Measurements from ENCODE around the gene SLC46A2.

Gene SLC46A2

DNA sequence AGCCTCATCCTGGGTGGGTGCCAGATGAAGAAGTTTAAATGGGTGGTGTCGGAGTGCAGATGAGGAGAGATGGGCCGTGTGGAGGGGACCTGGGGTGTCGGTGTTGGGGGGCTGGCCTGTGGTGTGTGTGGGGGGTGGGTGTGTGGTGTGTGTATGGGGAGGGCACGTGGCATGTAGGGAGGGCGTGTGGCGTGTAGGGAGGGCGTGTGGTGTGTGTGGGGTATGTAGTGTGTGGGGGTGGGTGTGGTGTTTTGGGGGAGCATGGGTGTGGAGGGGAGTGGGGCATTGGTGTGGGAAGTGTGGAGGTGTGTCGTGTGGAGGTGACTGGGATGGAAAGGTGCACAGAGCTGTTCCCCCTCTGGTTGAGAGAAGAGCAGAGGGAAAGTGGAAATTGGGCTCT lies 34.5 kb downstream of the SLC46A2 start:
- DNase-seq = no peak

DNA sequence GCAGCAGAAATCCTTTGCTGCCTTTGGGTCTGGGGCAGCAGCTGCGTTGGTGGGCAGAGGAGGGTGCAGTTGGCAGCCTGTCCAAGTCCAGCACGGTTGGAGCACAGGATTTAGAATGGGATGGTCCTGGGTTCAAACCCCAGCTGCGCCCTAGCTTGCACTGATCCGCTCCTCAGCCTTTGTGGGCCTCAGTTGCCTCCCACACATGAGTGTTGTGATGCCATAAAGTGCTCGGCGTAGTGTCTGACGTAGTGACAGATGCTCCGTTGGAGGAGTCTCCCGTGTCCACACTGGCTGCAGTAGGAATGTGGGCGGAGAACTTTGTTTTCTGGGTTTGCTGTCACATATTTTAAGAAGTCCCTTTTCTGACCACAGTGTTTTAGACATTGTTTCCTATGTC lies 36.0 kb downstream of the SLC46A2 start:
- DNase-seq = no peak

DNA sequence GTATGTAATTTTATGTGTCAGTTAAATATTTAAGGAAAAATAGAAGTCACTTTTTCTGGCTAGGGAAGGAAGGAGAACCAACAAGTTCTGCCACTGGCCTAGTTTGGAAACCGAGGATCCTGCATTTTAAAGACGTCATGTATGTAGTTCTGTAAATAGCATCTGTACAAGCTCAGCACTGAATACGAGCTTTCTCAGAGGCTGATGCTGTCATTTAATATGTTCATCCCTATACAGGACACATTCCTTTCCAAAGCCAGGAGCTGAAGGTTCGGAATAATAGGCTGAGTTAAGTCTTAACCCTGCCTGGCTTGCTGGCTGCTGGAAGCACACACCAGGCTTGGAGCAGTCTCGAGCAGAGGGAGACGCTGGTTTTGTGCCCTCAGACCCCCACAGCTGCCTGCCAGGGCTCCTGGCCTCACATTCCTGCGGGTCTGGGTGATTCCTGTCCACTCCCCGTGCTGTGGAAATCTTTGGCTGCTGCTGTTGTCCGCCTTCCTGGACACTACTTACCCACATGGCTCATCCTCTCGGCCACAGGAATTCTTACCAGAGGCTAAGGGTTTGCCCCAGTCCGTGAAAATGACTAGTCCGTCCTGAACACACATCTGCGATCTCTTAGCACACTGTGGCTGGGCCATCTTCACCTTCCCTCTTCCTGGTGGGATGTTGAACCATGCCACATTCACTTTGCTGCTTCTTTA lies 36.6 kb downstream of the SLC46A2 start:
- DNase-seq = no peak

DNA sequence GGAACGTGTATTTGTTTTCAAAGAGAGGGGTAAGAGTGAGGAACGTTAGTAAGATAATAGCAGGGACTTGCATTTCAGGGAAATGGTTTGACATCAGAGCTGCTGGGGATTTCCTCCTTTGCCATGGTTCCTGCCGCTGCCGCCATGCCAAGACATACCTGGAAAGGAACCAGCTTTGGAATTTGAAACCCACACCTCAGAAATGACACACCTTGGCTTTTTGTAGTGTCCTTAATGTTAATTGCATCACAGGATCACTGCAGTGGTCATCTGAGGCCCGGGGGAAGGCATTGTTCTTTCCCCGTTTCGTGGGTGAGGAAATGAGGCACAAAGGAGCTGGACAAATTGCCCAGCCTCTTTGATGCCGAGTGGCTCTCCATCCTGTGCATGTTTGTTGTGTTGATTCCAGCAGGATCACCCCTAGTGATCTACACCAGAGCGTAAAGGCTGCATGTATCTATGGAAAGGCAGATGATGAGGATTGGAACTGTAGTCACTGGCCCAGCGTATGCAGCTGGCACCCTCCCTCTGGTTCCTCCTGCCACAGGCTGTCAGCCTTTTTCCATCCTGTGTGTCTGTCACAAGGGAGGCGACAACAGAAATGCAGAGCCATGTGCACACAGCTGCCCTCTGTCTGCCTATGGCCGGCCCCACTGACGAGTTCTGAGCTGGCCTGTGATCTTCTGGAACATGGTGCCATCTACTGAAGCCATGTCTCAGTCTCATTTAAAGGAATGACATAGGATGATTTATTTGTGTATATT lies 37.8 kb downstream of the SLC46A2 start:
- DNase-seq = peak; percentile 22

DNA sequence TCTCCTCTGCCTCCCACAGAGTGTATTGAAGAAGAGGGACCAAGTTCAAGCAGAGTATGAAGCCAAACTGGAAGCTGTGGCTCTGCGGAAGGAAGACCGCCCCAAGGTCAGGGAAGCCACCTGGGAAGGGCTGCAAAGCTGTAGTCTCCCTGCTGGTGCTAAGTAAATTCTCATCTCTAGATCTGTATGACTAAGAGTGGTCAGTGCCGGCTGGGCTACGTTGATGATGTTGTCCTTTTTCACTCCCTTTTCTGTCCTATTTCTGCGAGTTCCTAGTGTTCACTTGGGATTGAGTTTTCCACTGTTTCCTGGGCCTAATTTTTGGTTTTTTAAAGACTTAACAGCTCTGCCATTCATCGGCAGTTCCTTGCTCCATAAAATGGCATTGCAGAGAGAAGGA lies 39.8 kb downstream of the SLC46A2 start:
- no peak for DNase-seq

DNA sequence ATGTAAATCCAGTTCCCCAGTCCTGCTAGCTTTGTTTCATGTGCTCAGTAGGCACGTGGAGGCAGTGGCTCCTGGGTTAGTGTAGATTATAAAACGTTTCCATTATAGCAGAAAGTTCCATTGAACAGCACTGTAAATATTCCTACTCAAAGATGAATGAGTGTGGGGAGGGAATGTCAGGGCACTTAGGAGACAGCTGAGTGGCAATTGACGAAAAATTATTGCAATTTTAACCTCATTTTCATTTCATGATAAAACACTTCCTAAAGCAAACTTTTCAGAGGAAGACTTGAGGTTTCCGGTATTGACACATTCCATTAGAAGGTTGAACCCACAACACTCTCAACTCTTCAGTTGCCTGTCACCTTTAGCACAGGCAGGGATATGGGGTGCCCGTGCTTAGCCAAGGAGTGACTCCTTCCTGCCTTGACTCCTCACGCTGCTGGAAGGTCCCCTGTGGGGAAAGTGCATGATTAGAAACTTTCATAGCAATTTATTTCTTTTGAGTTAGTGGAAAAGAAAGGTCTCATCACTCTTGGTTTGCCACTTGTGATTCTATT lies 41.2 kb downstream of the SLC46A2 start:
- DNase-seq = no peak

DNA sequence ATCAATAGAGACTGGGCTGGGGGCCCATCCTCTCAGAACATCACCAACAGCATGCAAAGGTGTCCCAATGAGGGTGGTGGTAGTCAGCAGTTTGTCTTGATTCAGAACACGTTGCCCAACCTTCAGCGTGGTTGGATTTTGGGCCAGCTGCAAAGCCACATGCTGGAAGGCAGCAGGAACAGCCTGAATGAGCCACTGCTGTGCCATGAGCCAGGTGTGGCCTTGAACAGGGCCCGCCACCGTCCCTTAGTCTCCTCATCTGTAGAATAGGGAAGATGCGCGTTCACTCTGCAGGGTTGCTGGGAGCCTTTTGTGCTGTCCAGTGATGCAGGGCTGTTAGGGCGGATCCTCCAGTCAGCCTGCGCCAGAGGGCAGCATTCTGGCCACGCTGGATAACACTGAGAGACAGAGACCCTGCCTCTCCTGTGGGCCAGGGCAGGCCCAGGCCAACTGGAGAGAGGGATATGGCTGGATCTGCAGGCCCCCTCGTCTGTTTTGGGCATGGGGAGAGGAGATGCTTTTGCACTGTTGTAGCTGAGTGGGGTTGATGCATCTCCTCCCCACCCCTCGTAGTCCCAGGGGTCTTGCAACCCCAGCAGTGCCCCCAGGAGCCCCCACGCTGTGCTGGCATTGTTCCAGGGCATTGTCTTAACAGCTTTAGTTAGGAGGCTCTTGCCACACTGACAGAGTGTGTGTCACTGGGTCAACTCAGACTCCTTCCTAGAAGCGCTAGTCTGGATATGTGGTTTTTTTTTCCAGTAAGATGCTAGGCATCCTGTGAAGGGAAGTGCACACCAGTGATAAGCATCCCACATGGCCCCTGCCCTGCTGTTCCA lies 42.1 kb downstream of the SLC46A2 start:
- DNase-seq = no peak

DNA sequence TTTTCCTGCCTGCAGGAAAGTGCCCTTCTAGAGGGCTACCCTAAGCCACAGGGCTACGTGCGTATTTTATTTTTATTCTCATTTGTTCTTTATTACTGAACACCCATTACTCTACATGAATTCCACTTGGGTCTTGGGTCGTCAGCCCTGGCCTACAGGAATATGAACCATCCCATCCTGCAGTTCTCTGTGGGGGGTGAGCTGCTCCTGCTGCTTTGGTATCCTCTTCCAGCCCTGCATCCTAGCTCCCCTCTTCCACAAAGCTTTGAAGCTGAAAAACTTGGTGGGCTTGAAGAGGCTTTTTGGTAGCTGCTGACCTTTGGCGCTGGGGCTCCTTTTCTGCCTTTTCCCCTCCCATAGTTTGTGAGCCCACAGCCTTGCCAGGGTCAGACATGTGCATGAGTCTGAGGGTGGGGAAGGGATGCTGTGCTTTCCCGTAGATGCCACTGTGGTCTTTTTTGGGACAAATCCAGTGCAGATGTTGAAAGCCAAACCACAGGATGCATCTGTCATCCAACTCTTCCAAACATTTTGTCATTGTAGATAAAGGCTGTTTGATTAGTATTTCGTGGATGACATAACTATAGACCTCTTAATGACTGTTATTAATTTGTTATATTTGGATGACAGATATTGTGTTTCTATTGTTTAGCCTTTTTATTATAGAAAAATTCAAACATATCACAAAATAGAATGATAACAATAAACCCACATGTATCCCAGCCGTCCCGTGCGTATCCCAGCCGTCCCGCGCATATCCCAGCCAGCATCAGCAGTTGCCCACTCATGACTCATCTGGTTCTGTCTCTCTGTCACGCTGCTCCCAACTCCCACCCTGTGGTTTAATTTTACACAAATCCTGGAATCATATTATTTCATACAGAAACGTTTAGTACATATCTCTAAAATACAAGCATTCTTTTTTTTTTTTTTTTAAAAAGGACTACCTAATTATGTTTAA lies 43.9 kb downstream of the SLC46A2 start:
- no peak for DNase-seq

DNA sequence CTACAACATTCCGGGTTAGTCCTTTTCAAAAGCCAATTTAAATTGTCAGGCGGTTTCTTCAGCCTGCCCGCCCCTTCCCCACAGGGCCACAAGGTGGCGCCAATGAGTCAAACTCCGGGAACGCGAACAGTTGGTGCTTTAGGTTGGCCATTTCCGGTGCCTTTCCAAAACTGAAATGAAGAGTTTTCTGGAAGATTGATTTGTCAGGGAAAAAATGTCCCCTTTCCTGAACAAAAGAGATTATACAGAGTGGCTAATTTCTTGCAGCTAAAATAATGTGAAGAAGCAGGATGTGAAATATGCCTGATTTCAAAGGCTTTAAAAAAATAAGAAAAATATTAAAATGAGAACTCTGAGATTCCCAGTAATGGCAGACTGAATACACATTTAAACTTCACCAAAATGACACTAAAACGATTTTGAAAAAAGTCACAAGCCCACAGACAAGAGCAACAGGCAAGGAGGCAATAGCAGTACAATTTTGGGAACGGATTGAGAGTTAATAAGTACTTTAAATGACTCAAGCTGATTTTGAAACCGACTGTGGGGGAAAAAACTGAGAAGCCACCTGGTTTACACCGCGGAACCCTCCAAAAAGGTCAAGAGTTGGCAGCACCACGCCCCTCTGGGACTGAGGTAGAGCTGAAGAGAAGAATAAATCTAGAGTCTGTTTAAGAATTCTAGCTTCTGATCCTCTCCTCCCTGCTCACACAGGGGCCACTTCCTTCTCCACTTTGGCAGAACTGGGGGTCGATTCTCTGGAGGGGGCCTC lies 45.7 kb downstream of the SLC46A2 start:
- DNase-seq = peak; percentile 38

DNA sequence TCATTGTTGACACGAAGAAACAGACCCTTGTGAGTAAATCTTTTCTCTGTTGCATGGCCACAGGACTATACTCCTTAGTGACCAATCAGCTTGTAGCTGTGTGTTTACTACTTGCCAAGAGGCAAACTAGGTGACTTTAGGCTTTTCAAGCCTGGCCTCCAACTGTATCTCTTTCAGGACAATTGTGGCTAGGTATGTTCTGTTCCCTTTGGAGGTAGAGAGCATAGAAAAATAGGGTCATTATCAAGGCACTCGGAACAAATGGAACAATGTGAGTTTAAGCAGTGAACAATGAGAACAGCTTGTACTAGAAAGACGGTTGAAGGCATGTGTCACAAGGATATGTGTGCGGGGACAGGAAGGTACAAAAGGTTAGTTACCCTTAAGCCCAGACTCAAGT lies 48.1 kb downstream of the SLC46A2 start:
- DNase-seq = no peak

DNA sequence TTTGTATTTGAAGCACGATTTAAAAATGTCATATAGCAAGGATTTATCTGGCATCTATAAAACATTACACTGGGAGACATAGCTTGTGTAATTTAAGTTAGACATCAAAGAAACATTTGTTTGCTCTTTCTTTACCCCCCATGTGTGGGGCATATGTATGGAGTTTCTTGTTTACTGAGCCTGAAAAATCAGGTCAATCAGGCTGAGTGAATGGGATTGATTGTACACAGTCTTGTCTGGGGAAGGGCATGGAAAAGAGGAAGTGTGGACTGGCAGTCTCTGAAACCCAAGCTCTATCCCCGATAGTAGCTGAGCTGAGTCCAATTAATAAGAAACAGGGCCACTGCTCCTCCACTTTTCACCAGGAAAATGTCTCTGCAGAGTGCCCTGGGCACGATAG lies 49.4 kb downstream of the SLC46A2 start:
- DNase-seq = peak; percentile 18

DNA sequence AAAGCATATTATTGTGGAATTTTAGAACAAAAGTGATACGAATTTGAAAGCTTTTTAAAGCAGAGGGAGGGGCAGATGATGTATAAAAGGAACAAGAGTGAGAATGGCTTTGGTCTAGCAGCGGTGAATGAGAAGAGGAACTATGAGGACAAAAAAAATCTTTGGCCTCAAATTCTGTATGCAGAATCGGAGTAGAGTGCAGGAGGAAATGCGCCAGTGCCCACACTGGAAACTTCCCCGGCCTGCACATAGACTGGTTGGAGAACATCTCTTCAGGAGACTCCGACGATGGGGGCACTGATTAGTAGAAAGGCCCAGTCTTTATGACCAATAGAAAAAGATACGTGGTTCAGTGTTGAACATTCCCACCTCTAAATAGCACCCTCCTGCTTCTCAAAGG lies 51.3 kb downstream of the SLC46A2 start:
- no peak for DNase-seq

DNA sequence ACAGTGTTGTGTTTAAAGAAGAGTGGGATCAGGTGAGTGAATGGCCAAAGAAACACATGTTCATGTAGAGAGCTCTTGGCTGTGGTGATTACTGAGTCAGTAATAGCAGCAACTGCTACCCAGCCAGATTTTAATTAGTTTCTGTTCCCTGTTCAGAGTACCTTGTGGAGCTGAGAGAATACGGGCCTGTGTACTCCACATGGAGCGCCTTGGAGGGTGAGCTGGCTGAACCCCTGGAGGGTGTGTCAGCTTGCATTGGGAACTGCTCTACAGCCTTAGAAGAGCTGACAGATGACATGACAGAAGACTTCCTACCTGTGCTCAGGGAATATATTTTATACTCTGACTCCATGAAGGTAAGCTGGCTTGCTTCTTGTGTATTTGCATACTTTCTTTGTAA lies 52.3 kb downstream of the SLC46A2 start:
- peak; percentile 50 for DNase-seq

DNA sequence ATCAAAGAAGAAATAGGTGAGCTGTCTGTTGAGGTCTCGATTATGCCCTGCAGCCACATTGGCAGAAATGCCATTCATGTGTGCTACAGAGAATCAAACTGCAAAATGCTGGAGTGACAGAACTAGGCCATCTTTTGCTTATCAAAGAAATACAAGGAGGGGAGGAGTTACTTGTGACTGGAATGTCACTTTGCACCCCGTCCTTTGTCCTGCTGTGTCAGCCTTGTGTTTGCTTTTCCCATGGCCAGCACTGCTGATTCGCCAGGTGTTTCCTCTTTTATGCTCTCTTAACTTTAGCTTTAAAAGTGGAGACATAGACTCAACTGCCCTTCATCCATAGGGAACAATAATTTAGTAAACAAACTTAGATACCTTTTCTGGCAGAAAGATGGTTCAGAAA lies 54.3 kb downstream of the SLC46A2 start:
- DNase-seq = peak; percentile 96

DNA sequence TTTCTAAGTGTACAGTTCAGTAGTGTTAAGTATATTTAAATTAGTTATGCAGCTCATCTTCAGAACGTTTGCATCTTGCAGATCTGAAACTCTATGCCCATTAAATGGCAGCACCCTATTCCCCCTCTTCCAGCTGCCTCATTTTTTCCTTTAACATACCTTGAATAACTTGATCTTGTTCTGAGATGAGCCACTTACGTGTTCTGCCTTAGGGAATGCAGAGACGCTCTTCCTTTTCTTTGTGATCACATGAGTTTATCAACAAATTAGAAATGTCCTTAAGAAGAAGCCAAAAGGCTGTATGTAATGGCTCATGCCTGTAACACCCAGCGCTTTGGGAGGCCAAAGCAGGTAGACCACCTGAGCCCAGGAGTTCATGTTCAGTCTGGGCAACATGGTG lies 57.6 kb downstream of the SLC46A2 start:
- no peak for DNase-seq

DNA sequence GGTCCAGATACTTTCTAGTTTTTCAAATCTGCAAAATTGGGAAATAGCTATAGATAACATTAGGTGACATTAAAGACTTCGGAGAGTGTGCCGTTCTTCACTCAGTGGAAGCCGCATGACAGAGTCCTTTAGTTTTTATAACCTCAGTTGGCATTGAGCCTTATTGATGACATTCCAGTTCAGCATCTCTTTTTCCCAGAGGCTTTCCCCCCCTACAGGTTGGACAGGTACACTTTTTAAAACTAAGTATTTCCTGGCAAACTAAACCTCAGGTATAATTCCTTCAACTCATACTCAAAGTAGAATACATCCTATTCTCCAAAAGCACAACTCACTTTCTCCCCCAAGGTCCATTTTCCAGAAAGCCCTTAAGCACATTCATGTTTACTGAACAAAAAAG lies 58.7 kb downstream of the SLC46A2 start:
- DNase-seq = peak; percentile 45

DNA sequence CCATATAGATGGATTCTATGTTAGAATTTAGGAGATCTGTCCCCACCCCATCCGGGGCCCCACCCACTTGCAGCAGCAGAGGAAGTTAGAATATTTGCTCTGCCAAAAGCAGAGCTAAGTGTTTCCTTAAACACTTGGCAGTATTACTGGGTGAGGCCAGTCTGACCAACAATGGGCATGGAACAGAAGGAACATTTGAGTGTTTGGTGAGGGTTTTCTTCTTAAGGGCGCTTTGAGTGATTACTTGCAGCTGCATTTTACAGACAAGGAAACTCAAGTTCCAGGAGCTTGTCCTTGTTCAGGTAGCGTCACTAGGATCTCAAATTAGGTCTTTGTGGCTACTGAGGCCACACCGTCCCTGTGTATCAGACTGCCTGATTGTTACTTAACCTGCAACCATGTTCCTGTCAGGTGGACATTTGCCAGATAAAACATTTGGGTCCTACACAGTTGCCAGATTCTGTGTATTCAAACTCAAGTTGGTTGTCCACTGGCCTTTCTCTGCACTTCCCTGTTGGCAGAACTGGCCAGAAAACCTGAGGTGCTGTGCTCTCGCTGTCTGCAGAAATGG lies 59.3 kb downstream of the SLC46A2 start:
- DNase-seq = peak; percentile 80
